BLaER1 treated with 17β-estradiol and CSF1 and Interleukin-3, amounts not matched to agents 10 nM and 100 nM (cell line): ENCODE measurements around the gene TANC1.

ENCODE experiments used
- H3K27ac ChIP-seq, 11 experiments: shearing (Covaris generic); formaldehyde crosslinking; 2 replicates each; pipeline ENCODE4 v1.8.1; 2022
- H3K27me3 ChIP-seq, 11 experiments: shearing (Covaris generic); formaldehyde crosslinking; 2 replicates each; pipeline ENCODE4 v1.8.1; 2022
- H3K36me3 ChIP-seq, 11 experiments: shearing (Covaris generic); formaldehyde crosslinking; 2 replicates each; pipeline ENCODE4 v1.8.1; 2022
- H3K4me1 ChIP-seq, 10 experiments: shearing (Covaris generic); formaldehyde crosslinking; 2 replicates each; pipeline ENCODE4 v1.8.1; 2022
- H3K4me2 ChIP-seq, 11 experiments: shearing (Covaris generic); formaldehyde crosslinking; 2 replicates each; pipeline ENCODE4 v1.8.1; 2022
- H3K4me3 ChIP-seq, 10 experiments: shearing (Covaris generic); formaldehyde crosslinking; 2 replicates each; pipeline ENCODE4 v1.8.1; 2022
- H3K9ac ChIP-seq, 11 experiments: shearing (Covaris generic); formaldehyde crosslinking; 2 replicates each; pipeline ENCODE4 v1.8.1; 2022
- H3K9me3 ChIP-seq, 11 experiments: shearing (Covaris generic); formaldehyde crosslinking; replicated peaks in 1 of 11; 2 replicates each; pipeline ENCODE4 v1.8.1; 2022
- H4K20me1 ChIP-seq, 11 experiments: shearing (Covaris generic); formaldehyde crosslinking; 2 replicates each; pipeline ENCODE4 v1.8.1; 2022
- Cebpa-rat ChIP-seq, 11 experiments: shearing (Covaris generic); IDR thresholded peaks; 2 replicates each; pipeline ENCODE4 v1.8.1; 2022

The TANC1 gene

GRCh38 chr2:159194241-159194640, 225.8 kb downstream of the TANC1 start:
- Histone ChIP-seq H3K36me3 (no peaks in the 10 kb centered on the region), H3K27me3 (no peaks in the 10 kb centered on the region), H3K4me3 (no peak overlapping the region), H3K27ac (no peak overlapping the region), H3K4me1 (peaks cover 0 to 26% (median 12%) of the 10 kb centered on the region in 10 experiments; a peak in 14 of 20 replicates), H3K9ac (no peak overlapping the region), H3K9me3 (no peaks in the 10 kb centered on the region), H3K4me2 (peak overlapping the region in 5 of 11 experiments; percentile 46 to 76 (median 61); a peak in 7 of 22 replicates), H4K20me1 (no peaks in the 10 kb centered on the region)
- no peak for TF ChIP-seq Cebpa-rat (IDR thresholded peaks at IDR 0.05)

- no peak for TF ChIP-seq Cebpa-rat (IDR thresholded peaks at IDR 0.05)
- Histone ChIP-seq H3K27me3 (no peaks in the 10 kb centered on the region), H3K4me2 (0 out of 22 replicates have a peak overlapping the region, but pooled peaks of 1 of the 11 experiments have one; percentile 3)
These were observed 227.3 kb downstream of the TANC1 start for GRCh38 chr2:159195697-159196096.

GRCh38 chr2:159196393-159196925, 228.0 kb downstream of the TANC1 start:
- Histone ChIP-seq H3K27ac (no peak overlapping the region), H3K4me1 (peaks cover 0 to 26% (median 9%) of the 10 kb centered on the region in 10 experiments; a peak in 14 of 20 replicates), H4K20me1 (no peaks in the 10 kb centered on the region), H3K4me3 (no peak overlapping the region), H3K4me2 (0 out of 22 replicates have a peak overlapping the region, but pooled peaks of 1 of the 11 experiments have one; percentile 3), H3K36me3 (no peaks in the 10 kb centered on the region), H3K9me3 (no peaks in the 10 kb centered on the region), H3K27me3 (no peaks in the 10 kb centered on the region), H3K9ac (no peak overlapping the region)
- TF ChIP-seq Cebpa-rat (IDR thresholded peaks at IDR 0.05) = no peak

More at GRCh38 chr2:159195697-159196096, 227.3 kb downstream of the TANC1 start:
- no peak overlapping the region for H3K9ac ChIP-seq
- no peak overlapping the region for H3K27ac ChIP-seq
- peaks cover 0 to 26% (median 9%) of the 10 kb centered on the region in 10 experiments; a peak in 13 of 20 replicates for H3K4me1 ChIP-seq
- H4K20me1 ChIP-seq = no peaks in the 10 kb centered on the region
- no peaks in the 10 kb centered on the region for H3K36me3 ChIP-seq
- H3K4me3 ChIP-seq = no peak overlapping the region
- no peaks in the 10 kb centered on the region for H3K9me3 ChIP-seq

GRCh38 chr2:159199236-159199635, 230.8 kb downstream of the TANC1 start:
- Histone ChIP-seq H3K4me2 (no peak overlapping the region), H3K27me3 (no peaks in the 10 kb centered on the region), H4K20me1 (no peaks in the 10 kb centered on the region), H3K27ac (no peak overlapping the region), H3K4me1 (peaks cover 0 to 12% (median 2%) of the 10 kb centered on the region in 10 experiments; a peak in 11 of 20 replicates), H3K36me3 (no peaks in the 10 kb centered on the region), H3K9ac (no peak overlapping the region), H3K9me3 (no peaks in the 10 kb centered on the region), H3K4me3 (no peak overlapping the region)
- TF ChIP-seq Cebpa-rat (IDR thresholded peaks at IDR 0.05) = no peak

GRCh38 chr2:159199761-159200465, 231.5 kb downstream of the TANC1 start:
- H3K4me1 ChIP-seq = peaks cover 0 to 12% (median 0%) of the 10 kb centered on the region in 10 experiments; a peak in 3 of 20 replicates
- no peaks in the 10 kb centered on the region for H3K36me3 ChIP-seq
- no peaks in the 10 kb centered on the region for H3K27me3 ChIP-seq
- H3K27ac ChIP-seq = no peak overlapping the region
- no peaks in the 10 kb centered on the region for H3K9me3 ChIP-seq
- TF ChIP-seq Cebpa-rat (IDR thresholded peaks at IDR 0.05) = no peak
- no peak overlapping the region for H3K4me3 ChIP-seq
- H4K20me1 ChIP-seq = no peaks in the 10 kb centered on the region
- no peak overlapping the region for H3K4me2 ChIP-seq
- no peak overlapping the region for H3K9ac ChIP-seq

- Histone ChIP-seq H3K36me3 (no peaks in the 10 kb centered on the region), H3K4me2 (no peak overlapping the region), H3K4me3 (no peak overlapping the region), H3K9me3 (no peaks in the 10 kb centered on the region), H3K4me1 (peaks cover 0 to 12% (median 0%) of the 10 kb centered on the region in 10 experiments; a peak in 3 of 20 replicates), H3K27ac (no peak overlapping the region), H3K27me3 (no peaks in the 10 kb centered on the region), H4K20me1 (no peaks in the 10 kb centered on the region), H3K9ac (no peak overlapping the region)
- no peak for TF ChIP-seq Cebpa-rat (IDR thresholded peaks at IDR 0.05)
These were observed 232.1 kb downstream of the TANC1 start for GRCh38 chr2:159200498-159200897.

GRCh38 chr2:159201360-159202063, 233.1 kb downstream of the TANC1 start:
- Histone ChIP-seq H3K9ac (no peak overlapping the region), H3K36me3 (no peaks in the 10 kb centered on the region), H4K20me1 (no peaks in the 10 kb centered on the region), H3K4me1 (peaks cover 0 to 11% (median 0%) of the 10 kb centered on the region in 10 experiments; a peak in 3 of 20 replicates), H3K9me3 (no peaks in the 10 kb centered on the region), H3K4me2 (0 out of 22 replicates have a peak overlapping the region, but pooled peaks of 2 of the 11 experiments have one; percentile 11), H3K27me3 (no peaks in the 10 kb centered on the region), H3K4me3 (no peak overlapping the region), H3K27ac (no peak overlapping the region)
- TF ChIP-seq Cebpa-rat (IDR thresholded peaks at IDR 0.05) = no peak

GRCh38 chr2:159202568-159203071, 234.2 kb downstream of the TANC1 start:
- no peak overlapping the region for H3K4me2 ChIP-seq
- H3K4me1 ChIP-seq = peaks cover 0 to 19% (median 0%) of the 10 kb centered on the region in 10 experiments; a peak in 5 of 20 replicates
- no peak overlapping the region for H3K4me3 ChIP-seq
- no peak for TF ChIP-seq Cebpa-rat (IDR thresholded peaks at IDR 0.05)
- H3K27me3 ChIP-seq = no peaks in the 10 kb centered on the region
- H3K9ac ChIP-seq = no peak overlapping the region
- H3K9me3 ChIP-seq = no peaks in the 10 kb centered on the region
- H3K27ac ChIP-seq = no peak overlapping the region
- no peaks in the 10 kb centered on the region for H3K36me3 ChIP-seq
- no peaks in the 10 kb centered on the region for H4K20me1 ChIP-seq
